Esophagus muscularis mucosa (tissue), 3 donors: Measurements from ENCODE around the gene CNNM4.

Experiments used
- POLR2A ChIP-seq: fragments of 450-650 bp; IDR thresholded peaks from one replicate; pipeline ENCODE4 v1.6.1; 2017; ENCODE audit warnings: antibody characterized with exemption, moderate library complexity, mild to moderate bottlenecking, low read depth
- POLR2AphosphoS5 ChIP-seq, 2 donors: sonication (generic); formaldehyde crosslinking; IDR thresholded peaks; one replicate each; pipeline ENCODE4 v1.6.1; 2017; ENCODE audit warnings: antibody characterized with exemption in 2 of 2
- TF ChIP-seq, protein P1 (sequence below), 3 experiments: fragments of 200-600 bp in 2 of 3; fragments of 450-650 bp in 1 of 3; sonication (generic) in 2 of 3; IDR thresholded peaks; one replicate each; pipeline ENCODE4 v1.5.1; 2017 to 2019; ENCODE audit warnings: antibody characterized with exemption in 3 of 3, mild to moderate bottlenecking in 2 of 3, moderate library complexity in 1 of 3

DNA sequence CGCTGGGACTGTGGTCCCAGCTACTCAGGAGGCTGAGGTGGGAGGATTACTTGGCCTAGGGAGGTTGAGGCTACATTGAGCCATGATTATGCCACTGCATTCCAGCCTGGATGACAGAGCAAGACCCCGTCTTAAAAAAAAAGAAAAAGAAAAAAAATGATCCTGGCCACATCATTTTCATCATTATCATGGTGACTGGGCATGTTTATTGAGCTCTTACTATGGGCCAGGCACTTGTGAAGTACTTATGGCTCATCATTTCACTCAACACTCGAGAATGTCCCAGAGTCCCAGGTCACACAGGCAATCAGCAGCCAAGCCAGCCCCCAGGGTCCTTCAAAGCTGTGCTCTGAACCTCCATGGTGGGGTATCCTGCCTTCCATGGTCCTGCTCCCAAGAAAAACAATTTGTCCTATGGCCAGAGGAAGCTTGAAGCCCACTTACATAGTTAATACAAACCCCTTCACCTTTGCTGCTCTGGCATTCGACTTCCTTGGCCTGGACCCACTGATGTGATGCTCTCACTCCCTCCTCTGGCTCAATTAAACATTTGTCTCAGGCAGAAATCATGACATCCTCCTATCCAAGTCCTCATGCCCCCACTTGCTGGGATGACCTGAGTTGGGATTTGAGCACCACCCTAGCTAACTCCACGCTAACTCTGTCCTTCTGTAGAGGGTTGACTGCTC lies 3.8 kb upstream of the CNNM4 start:
- TF ChIP-seq, protein P1, sequence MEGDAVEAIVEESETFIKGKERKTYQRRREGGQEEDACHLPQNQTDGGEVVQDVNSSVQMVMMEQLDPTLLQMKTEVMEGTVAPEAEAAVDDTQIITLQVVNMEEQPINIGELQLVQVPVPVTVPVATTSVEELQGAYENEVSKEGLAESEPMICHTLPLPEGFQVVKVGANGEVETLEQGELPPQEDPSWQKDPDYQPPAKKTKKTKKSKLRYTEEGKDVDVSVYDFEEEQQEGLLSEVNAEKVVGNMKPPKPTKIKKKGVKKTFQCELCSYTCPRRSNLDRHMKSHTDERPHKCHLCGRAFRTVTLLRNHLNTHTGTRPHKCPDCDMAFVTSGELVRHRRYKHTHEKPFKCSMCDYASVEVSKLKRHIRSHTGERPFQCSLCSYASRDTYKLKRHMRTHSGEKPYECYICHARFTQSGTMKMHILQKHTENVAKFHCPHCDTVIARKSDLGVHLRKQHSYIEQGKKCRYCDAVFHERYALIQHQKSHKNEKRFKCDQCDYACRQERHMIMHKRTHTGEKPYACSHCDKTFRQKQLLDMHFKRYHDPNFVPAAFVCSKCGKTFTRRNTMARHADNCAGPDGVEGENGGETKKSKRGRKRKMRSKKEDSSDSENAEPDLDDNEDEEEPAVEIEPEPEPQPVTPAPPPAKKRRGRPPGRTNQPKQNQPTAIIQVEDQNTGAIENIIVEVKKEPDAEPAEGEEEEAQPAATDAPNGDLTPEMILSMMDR (IDR thresholded peaks at IDR 0.05): no peak
- TF ChIP-seq POLR2A: no peak
- TF ChIP-seq POLR2AphosphoS5 (IDR thresholded peaks at IDR 0.05): no peak
